HepG2 (cell line): Measurements from ENCODE around the gene VKORC1L1. TPM values are rescaled to one million over a fixed set of nuclear protein-coding genes. Genes with fewer than 3 reads are reported as not detected.
A peak's percentile ranks its signal among the peaks of the same experiment; 100 is the strongest.

Experiments
- CEBPG ChIP-seq: IDR thresholded peaks from 2 replicates; pipeline ENCODE4 v1.6.1; 2016
- ETV5 ChIP-seq: IDR thresholded peaks from 2 replicates; pipeline ENCODE4 v1.6.1; 2018; ENCODE audit warnings: missing biosample characterization, missing genetic modification reagents, inconsistent platforms, borderline replicate concordance
- GABPA ChIP-seq, 2 experiments: IDR thresholded peaks; 2 replicates each; pipeline ENCODE4 v1.6.1; 2011 to 2016; ENCODE audit warnings: low read depth in 2 of 2, low read length in 1 of 2, missing biosample characterization in 1 of 2, missing genetic modification characterization in 1 of 2
- GZF1 ChIP-seq: sonication (generic); formaldehyde crosslinking; IDR thresholded peaks from 2 replicates; pipeline ENCODE4 v1.5.1; 2020; ENCODE audit warnings: mild to moderate bottlenecking, missing genetic modification reagents
- HES4 ChIP-seq: sonication (generic); formaldehyde crosslinking; IDR thresholded peaks from 2 replicates; pipeline ENCODE4 v1.9.0; 2021; ENCODE audit warnings: mild to moderate bottlenecking, missing genetic modification reagents, borderline replicate concordance
- KLF15 ChIP-seq: sonication (generic); formaldehyde crosslinking; IDR thresholded peaks from 2 replicates; pipeline ENCODE4 v1.8.1; 2023; ENCODE audit warnings: borderline replicate concordance, mild to moderate bottlenecking, inconsistent platforms, missing genetic modification reagents, mixed read lengths
- MAFK ChIP-seq, 2 experiments: IDR thresholded peaks in 1 of 2; conservative IDR thresholded peaks in 1 of 2; 2 replicates each; pipeline ENCODE4 v1.6.1; 2011; ENCODE audit warnings: improper control_type of control experiment in 2 of 2, low read length in 2 of 2
- MYNN ChIP-seq: sonication (generic); formaldehyde crosslinking; IDR thresholded peaks from 2 replicates; pipeline ENCODE4 v1.4.0; 2020; ENCODE audit warnings: mild to moderate bottlenecking, low read depth, missing genetic modification reagents
- NFIB ChIP-seq: sonication (generic); formaldehyde crosslinking; IDR thresholded peaks from 2 replicates; pipeline ENCODE4 v1.9.0; 2021; ENCODE audit warnings: missing genetic modification reagents, mild to moderate bottlenecking, borderline replicate concordance
- REXO4 ChIP-seq: sonication (generic); formaldehyde crosslinking; IDR thresholded peaks from 2 replicates; pipeline ENCODE4 v1.8.0; 2022; ENCODE audit warnings: missing genetic modification reagents, mild to moderate bottlenecking, borderline replicate concordance
- SP1 ChIP-seq, 2 experiments: fragments of 450-650 bp in 1 of 2; sonication (generic) in 1 of 2; formaldehyde crosslinking in 1 of 2; IDR thresholded peaks; 2 replicates each; pipeline versions ENCODE4 v1.4.0 to v1.6.1; 2016 to 2020; ENCODE audit warnings: missing genetic modification reagents in 1 of 2
- SPEN ChIP-seq: sonication (generic); formaldehyde crosslinking; IDR thresholded peaks from 2 replicates; pipeline ENCODE4 v1.5.1; 2020; ENCODE audit warnings: low read depth, mild to moderate bottlenecking, missing genetic modification reagents
- SRSF1 ChIP-seq: fragments of 200-400 bp; formaldehyde crosslinking; optimal IDR thresholded peaks from 2 replicates; pipeline ENCODE3; 2017; ENCODE audit warnings: mild to moderate bottlenecking, low read depth, low read length, moderate library complexity
- TCF12 ChIP-seq, 2 experiments: fragments of 450-650 bp in 1 of 2; sonication (generic) in 1 of 2; formaldehyde crosslinking in 1 of 2; IDR thresholded peaks; 2 replicates each; pipeline versions ENCODE4 v1.6.1 to v1.8.0; 2017 to 2022; ENCODE audit warnings: antibody characterized with exemption in 1 of 2, mild to moderate bottlenecking in 1 of 2, missing genetic modification reagents in 1 of 2, moderate library complexity in 1 of 2
- ZIK1 ChIP-seq: sonication (generic); formaldehyde crosslinking; IDR thresholded peaks from 2 replicates; pipeline ENCODE4 v1.5.0; 2020; ENCODE audit warnings: mild to moderate bottlenecking, low read depth, missing genetic modification reagents, borderline replicate concordance
- ZNF24 ChIP-seq: fragments of 450-650 bp; IDR thresholded peaks from 2 replicates; pipeline ENCODE4 v1.6.1; 2017; ENCODE audit warnings: antibody characterized with exemption, mild to moderate bottlenecking
- ZNF329 ChIP-seq: sonication (generic); formaldehyde crosslinking; IDR thresholded peaks from 2 replicates; pipeline ENCODE4 v1.9.0; 2021; ENCODE audit warnings: low read depth, mild to moderate bottlenecking, missing genetic modification reagents
- ZNF776 ChIP-seq: sonication (generic); formaldehyde crosslinking; IDR thresholded peaks from 2 replicates; pipeline ENCODE4 v1.4.0; 2020; ENCODE audit warnings: mild to moderate bottlenecking, missing genetic modification reagents
- polyA plus RNA-seq, 8 experiments: library from polyadenylated mRNA; depleted of rRNA in 3 of 8; stranded (reverse) in 7 of 8; unstranded in 1 of 8; fragments of >200 nt; fragmentation: Illumina TruSeq in 4 of 8; extraction: Trizol in 4 of 8; gene quantifications; 2 replicates each; pipeline versions ENCODE4 v1.2.1 to v1.2.3, GENCODE V29; 2011 to 2016; ENCODE audit warnings: low read depth in 4 of 8, missing spikeins in 1 of 8, mixed read lengths in 1 of 8; ENCODE audit not compliant: insufficient read depth in 1 of 8
- total RNA-seq, 5 experiments: library from RNA; depleted of rRNA; stranded (reverse); fragments of >200 nt; fragmentation: Illumina TruSeq; extraction: Trizol; gene quantifications; 2 replicates each; pipeline ENCODE4 v1.2.3, GENCODE V29; 2016; ENCODE audit warnings: low read depth in 1 of 5
- TF ChIP-seq, protein P1 (sequence below): conservative IDR thresholded peaks from 2 replicates; pipeline ENCODE4 v1.6.1; 2018; ENCODE audit warnings: missing genetic modification reagents
- TF ChIP-seq, protein P2 (sequence below): sonication (generic); formaldehyde crosslinking; IDR thresholded peaks from 2 replicates; pipeline ENCODE4 v1.9.0; 2021; ENCODE audit warnings: missing genetic modification reagents, borderline replicate concordance
- TF ChIP-seq, protein P3 (sequence below): sonication (generic); formaldehyde crosslinking; IDR thresholded peaks from 2 replicates; pipeline ENCODE4 v1.4.0; 2020; ENCODE audit warnings: missing genetic modification reagents, mild to moderate bottlenecking, borderline replicate concordance
- TF ChIP-seq, protein P4 (sequence below): sonication (generic); formaldehyde crosslinking; IDR thresholded peaks from 2 replicates; pipeline ENCODE4 v1.5.0; 2020; ENCODE audit warnings: mild to moderate bottlenecking, missing genetic modification reagents

The VKORC1L1 gene
- total and polyA plus RNA-seq, 2 of the 13 experiments (the other 11 are each of a cell fraction or from before 2014, with no cell fraction given): 13.9 to 16.5 TPM

DNA sequence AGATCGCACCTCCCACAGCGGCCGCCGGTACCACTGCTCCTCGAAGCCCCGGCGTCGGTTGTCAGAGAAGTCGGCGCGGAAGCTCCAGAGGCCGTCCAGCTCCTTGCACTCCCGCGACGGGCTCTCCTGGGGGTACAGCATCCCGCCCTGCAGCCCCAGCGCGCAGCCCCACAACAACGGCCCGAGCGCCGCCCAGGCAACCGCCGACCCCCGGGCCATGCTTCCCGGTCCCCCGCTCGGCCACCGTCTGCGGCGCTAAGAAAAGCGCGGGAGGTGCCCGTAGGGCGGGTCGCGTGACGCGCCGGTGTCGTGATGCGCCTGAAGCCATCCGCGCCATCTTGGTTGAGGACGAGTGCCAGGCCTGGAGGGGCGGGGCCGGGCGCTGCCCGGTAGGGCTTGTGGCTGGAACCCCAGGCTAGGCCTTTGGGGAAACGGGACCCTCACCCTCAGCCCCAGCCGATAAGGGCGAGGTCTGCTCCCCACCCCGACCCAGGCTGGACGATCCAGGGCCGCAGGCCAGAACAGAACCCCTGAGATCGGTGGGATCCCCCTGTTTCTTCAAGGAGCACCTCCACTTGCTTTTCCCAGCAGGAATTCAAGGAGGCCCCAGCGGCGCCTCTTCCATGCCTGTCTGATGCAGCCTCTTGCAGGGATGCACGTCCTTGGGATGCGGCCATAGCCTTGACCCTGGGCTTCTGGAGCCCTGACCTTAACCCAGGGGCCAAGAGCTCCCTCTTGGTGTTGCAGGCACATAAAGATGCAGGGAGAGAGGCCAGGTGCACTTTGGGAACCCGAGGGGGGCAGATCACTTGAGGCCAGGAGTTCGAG is 109.3 kb downstream of the VKORC1L1 start, which contains the start of gene GUSB (continued):
- TF ChIP-seq, protein P1, sequence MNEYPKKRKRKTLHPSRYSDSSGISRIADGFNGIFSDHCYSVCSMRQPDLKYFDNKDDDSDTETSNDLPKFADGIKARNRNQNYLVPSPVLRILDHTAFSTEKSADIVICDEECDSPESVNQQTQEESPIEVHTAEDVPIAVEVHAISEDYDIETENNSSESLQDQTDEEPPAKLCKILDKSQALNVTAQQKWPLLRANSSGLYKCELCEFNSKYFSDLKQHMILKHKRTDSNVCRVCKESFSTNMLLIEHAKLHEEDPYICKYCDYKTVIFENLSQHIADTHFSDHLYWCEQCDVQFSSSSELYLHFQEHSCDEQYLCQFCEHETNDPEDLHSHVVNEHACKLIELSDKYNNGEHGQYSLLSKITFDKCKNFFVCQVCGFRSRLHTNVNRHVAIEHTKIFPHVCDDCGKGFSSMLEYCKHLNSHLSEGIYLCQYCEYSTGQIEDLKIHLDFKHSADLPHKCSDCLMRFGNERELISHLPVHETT: peak; percentile 91
- peak; percentile 83 for TF ChIP-seq ZIK1 (CRISPR knock-in tag)
- TF ChIP-seq, protein P2, sequence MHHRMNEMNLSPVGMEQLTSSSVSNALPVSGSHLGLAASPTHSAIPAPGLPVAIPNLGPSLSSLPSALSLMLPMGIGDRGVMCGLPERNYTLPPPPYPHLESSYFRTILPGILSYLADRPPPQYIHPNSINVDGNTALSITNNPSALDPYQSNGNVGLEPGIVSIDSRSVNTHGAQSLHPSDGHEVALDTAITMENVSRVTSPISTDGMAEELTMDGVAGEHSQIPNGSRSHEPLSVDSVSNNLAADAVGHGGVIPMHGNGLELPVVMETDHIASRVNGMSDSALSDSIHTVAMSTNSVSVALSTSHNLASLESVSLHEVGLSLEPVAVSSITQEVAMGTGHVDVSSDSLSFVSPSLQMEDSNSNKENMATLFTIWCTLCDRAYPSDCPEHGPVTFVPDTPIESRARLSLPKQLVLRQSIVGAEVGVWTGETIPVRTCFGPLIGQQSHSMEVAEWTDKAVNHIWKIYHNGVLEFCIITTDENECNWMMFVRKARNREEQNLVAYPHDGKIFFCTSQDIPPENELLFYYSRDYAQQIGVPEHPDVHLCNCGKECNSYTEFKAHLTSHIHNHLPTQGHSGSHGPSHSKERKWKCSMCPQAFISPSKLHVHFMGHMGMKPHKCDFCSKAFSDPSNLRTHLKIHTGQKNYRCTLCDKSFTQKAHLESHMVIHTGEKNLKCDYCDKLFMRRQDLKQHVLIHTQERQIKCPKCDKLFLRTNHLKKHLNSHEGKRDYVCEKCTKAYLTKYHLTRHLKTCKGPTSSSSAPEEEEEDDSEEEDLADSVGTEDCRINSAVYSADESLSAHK (CRISPR knock-in tag): peak; percentile 86; the same call in 1 of the 2 replicates
- TF ChIP-seq, protein P3, sequence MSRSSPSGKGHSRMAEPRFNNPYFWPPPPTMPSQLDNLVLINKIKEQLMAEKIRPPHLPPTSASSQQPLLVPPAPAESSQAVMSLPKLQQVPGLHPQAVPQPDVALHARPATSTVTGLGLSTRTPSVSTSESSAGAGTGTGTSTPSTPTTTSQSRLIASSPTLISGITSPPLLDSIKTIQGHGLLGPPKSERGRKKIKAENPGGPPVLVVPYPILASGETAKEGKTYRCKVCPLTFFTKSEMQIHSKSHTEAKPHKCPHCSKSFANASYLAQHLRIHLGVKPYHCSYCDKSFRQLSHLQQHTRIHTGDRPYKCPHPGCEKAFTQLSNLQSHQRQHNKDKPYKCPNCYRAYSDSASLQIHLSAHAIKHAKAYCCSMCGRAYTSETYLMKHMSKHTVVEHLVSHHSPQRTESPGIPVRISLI (CRISPR knock-in tag): peak; percentile 57; the same call in 1 of the 2 replicates
- TF ChIP-seq CEBPG (CRISPR knock-in tag): 0 out of 2 replicates have a peak, but pooled peaks have one; percentile 36
- TF ChIP-seq ZNF24: no peak
- TF ChIP-seq ZNF776 (CRISPR knock-in tag): peak; percentile 82; the same call in 1 of the 2 replicates
- TF ChIP-seq MYNN (CRISPR knock-in tag): peak; percentile 63; the same call in 1 of the 2 replicates
- TF ChIP-seq NFIB: no peak
- no peak for TF ChIP-seq TCF12 (IDR thresholded peaks at IDR 0.05)
- peak; percentile 65 for TF ChIP-seq TCF12 (CRISPR knock-in tag; IDR thresholded peaks at IDR 0.05)
- peak; percentile 29; the same call in 1 of the 2 replicates for TF ChIP-seq GZF1 (CRISPR knock-in tag)
- TF ChIP-seq GABPA (IDR thresholded peaks at IDR 0.05; ENCODE audit: low read depth, low read length): no peak
- TF ChIP-seq GABPA (CRISPR knock-in tag; IDR thresholded peaks at IDR 0.05; ENCODE audit: low read depth): peak; percentile 71
- no peak for TF ChIP-seq SP1 (IDR thresholded peaks at IDR 0.05)
- peak; percentile 91 for TF ChIP-seq SP1 (CRISPR knock-in tag; IDR thresholded peaks at IDR 0.05)
- TF ChIP-seq ETV5 (CRISPR knock-in tag): peak; percentile 73
- TF ChIP-seq, protein P4, sequence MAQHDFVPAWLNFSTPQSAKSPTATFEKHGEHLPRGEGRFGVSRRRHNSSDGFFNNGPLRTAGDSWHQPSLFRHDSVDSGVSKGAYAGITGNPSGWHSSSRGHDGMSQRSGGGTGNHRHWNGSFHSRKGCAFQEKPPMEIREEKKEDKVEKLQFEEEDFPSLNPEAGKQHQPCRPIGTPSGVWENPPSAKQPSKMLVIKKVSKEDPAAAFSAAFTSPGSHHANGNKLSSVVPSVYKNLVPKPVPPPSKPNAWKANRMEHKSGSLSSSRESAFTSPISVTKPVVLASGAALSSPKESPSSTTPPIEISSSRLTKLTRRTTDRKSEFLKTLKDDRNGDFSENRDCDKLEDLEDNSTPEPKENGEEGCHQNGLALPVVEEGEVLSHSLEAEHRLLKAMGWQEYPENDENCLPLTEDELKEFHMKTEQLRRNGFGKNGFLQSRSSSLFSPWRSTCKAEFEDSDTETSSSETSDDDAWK (CRISPR knock-in tag): no peak
- TF ChIP-seq REXO4 (CRISPR knock-in tag): peak; percentile 49; the same call in 1 of the 2 replicates
- TF ChIP-seq SRSF1: peak; percentile 68
- TF ChIP-seq HES4 (CRISPR knock-in tag): peak; percentile 97
- TF ChIP-seq ZNF329: peak; percentile 86
- peak; percentile 97 for TF ChIP-seq KLF15
- peak; percentile 98 for TF ChIP-seq SPEN (CRISPR knock-in tag)
- TF ChIP-seq MAFK (conservative IDR thresholded peaks at IDR 0.05 in 1 of 2, IDR thresholded peaks at IDR 0.05 in 1 of 2; ENCODE audit: low read length in 2 of 2): no peak
